DMS79 (cell line): ENCODE results near the gene KANK4.
"Not testable (repeated sequence)": the region's sequence is repeated elsewhere in the genome, so short reads cannot be mapped to it uniquely, and the experiment has no call there.

ENCODE experiments used
- DNase-seq: peaks from one replicate; lab custom pipeline; 2025; lab: John Stamatoyannopoulos, UW

The KANK4 gene

DNA sequence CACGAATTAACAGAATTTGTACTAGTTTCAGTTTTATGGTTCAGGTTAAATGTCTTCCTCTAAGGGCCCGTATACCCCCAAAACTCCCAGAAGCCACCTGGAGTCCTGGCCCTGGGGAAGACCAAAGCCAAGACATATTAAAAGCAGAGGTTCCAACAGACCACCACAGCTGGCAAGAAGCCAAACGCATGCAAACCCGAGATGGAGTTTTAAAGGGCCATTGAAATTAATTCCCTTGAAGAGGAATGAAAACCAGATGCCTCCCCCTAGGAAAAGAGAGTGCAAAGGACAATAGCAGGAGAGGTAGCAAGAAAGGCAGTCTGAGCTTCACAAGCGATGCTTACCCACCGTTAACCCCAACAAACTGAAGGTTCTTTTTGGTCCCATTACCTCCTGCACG, 48.1 kb downstream of the KANK4 start:
- DNase-seq, result peak; percentile 77

DNA sequence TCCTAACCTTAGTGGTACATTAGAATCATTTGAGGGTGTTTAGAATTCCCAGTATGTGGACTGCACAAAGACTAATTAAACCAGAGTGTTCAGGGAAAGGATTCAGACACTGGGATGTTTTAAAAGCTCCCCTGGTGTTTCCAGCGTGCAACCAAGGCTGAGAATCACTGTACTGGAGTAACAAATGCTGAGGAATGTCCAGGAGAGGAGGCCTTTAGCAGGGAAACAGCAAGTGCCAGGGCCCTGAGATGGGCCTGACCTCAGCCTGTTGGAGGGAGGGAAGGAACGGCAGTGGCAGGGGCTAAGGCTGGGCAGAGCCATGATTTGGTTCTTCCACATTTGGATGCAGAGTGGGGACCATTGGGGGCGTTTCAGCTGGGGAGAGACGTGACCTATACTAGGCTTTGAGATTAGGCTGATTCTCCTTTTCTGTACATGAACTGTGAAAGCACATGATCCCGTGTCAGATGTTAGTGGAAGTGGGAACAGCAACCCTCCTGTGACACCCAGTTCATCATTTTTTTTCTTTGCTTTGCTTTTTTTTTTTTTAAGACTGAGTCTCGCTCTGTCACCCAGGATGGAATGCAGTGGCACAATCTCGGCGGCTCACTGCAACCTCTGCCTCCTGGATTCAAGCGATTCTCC, 49.3 kb downstream of the KANK4 start:
- no peak for DNase-seq

DNA sequence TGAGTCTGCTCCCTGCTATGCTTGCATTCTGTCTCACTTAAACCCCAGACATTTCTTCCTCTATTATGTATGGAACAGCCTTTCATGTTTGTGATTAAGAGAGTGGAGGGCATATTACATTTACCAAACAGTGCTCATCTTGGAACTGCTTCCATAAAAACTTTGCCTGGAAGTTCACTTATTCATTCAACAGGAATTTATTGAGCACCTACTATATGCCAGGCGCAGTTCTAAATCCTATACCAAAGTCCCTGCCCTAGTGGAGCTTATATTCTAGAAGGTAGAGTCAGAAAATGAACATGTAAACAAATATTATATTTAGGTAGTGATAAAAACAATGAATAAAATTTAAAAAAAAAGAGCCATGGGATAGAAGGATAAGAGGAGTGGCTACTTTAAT, 49.8 kb downstream of the KANK4 start:
- no peak for DNase-seq

DNA sequence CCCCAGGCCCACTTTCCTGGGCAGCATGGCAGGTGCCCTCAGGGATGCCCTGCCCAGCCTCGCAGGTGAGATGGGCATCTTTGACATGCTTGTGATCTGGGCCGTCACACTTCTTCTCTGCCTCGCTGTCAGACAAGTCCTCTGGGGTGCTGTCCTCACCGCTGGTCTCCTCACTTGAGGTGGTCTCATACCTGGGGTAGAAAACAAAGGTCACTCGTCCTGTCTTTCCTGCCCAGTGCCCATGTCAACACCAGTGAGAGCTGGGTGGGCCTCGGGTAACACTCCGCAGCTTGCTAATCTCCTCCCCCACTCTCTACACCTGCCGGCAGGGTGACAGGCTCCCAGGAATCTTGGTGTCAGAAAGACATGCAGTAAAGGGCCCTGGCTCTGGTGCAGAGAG, 50.9 kb downstream of the KANK4 start:
- no peak for DNase-seq

DNA sequence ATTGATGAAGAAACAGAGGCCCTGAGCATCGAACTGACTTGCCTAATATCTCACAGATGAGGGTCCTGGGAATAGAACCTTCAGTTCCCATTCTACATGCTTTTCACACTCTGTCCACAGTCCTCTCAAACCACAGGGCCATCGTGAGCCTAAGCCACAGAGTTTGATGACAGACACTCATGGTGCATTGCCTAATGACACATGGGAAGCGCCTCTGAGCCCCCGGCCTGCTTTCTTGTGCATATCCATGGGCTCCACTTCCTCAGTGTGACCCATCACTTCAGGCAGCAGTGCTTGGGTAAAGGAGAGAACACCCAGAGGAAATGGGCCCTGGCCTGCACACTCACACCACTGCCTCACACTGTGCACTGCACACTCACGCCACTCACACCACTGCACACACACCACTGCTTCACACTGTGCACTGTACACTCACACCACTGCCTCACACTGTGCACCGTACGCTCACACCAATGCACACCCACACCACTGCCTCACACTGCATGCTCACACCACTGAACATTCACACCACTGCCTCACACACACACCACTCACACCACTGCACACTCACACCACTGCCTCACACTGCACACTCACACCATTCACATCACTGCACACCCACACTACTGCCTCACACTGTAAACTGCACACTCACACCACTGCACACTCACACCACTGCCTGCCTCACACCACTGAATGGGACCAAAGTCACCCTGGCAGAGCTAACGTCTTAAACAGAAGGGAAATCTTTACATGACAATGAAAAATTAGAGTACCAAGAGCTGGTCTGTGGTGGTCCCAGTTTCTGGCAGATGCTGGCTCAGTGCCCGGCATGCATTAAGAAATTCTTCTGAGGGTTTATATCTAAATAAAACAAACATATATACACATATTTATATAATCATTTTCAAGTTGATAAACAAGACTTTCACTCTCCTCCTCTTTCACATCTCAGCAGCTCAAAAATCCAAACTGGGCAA, 53.0 kb downstream of the KANK4 start:
- DNase-seq, result no peak

DNA sequence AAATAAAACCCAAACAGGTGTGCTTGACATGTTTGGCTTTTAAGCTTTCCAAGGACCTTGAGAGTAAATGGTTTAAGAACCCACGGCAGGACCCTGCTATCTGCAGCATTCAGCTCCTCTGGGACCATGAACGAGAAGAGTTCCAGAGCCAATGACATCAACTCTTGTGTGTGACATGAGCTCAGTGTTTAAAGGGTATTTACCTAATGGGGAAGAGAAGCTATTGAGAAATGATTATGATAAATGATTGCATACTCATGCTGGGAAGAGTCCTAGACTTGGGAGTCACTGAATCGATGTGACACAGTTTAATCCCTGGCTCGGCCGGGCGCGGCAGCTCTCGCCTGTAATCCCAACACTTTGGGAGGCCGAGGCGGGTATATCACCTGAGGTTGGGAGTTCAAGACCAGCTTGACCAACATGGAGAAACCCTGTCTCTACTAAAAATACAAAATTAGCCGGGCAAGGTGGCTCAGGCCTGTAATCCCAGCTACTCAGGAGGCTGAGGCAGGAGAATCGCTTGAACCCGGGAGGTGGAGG, 55.4 kb downstream of the KANK4 start:
- peak; percentile 74 for DNase-seq

DNA sequence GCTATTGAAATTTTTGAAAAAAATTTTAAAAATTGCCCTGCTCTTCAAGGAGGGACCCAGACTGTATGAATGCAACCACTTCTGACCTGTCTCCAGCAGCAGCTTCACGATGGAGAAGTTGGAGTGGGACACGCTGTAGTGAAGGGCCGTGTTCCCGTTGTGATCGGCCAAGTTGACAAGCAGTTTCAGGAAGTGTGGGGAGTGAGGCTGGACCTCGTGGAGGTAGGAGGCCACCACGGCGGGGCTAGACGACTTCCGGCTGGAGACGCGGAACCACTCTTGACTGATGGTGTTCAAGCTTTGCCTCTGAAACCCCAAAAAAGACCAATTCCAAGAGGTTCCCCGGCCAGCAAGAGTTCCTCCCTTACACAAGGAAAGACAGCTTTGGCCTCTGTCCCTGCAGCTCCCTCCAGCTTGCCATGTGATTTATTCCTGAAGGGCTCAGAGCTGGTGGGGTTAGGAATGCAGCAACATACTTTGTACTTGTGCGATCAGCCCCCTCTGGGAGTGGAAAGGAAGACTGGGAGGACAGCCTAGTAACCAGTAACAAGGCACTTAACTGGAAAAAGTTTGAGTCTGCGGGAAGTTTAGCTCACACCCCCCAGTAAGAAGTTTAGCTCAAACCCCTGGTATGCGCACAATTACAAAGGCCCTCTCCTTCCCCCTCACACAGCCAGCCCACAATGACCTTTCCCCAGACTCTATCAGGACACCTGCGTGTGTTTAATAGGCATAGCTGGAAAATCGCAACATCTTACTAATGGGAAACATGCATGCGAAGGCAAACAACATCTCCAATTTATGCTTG, 56.0 kb downstream of the KANK4 start:
- no peak for DNase-seq

DNA sequence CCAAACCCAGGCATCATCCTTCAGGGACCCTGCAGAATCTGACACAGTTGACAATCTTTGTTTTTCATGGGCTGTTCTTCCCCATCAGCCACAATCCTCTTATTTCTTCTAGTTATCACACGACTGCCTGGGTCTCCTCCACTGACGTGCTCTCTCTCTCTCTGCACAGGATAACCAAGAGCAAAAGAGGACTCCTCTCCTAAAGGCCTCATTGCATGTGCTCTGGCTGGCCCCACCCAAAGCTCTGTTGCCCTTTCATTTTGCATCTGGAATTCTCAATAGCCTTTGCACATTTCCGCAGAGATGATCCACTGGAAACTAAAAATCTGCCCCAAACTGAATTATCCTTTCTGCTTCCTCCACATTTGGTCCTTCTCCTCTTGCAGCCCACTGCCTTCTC, 58.5 kb downstream of the KANK4 start:
- DNase-seq, result no peak

DNA sequence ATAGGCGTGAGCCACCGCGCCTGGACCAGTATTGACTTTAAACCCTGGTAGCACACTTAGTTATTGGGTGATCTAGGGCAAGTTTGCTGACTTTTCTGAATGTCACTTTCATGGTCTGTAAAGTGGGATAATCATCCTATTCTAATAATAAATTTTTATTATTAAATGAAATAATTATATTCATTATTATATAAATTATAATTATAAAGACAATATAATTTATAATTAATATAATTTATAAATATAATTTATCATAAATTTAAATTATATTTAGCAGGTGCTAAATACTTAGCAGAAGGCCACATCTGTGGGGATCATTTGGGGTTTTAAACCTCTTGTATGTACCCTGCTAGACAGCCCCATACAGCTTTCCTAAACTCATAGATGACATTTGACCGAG, 59.7 kb downstream of the KANK4 start:
- no peak for DNase-seq

DNA sequence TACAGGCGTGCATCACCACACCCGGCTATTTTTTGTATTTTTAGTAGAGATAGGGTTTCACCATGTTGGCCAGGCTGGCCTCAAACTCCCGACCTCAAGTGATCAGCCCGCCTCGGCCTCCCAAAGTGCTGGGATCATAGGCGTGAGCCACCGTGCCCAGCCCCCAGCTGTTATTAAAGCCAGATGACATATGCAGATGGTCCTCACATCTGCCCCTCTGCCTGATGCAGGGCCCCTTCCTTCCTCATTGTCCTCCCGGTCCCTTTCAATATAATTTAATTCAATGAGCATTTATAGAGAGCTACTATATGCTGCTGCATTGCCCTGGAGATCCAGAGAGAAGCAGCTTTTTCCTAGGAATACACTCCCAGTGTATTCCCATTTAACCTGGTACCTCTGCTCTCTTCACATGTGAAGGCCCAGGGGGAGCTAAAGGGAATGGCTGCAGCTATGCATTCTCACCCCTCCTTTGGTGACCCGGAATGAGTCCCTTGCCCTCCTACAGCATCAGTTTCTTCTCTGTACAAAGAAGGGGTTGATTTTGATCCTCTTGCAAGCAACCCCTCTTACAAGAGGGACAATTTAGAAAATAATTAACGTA, 69.0 kb downstream of the KANK4 start:
- no peak for DNase-seq

DNA sequence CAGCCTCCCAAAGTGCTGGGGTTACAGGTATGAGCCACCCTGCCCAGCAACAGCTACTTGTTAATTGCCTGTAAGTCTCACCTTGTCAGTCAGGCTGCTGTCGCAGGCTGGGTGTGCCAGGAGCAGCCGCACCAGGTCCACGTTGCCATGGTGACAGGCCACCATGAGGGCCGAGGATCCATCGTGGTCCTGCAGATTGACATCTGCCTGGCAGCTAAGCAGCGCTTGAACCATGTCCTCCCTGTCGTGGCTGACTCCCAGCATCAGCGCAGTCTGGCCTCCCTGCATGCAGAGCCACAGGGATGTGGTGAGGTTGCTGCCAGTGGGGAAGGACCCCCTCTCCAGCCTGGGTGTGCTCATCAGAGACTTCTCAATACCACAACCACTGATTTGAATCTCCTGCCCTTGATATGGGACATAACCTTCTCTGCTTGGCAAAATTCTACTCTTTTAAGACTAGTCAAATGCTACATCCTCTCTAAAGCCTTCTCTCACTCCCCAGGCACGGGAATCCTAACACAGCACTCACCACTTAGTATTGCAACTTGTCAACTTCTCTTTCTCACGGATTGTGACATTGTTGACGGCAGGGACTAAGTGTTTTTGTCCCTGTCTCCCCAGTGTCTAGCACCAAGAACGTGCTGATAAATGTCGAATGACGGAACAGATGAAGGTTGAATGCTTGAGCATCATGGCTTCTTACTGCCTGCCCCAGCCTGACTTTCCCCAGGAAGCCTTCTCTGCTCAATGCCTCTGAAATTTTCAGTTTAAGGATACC, 71.7 kb downstream of the KANK4 start:
- DNase-seq, result peak; percentile 13

DNA sequence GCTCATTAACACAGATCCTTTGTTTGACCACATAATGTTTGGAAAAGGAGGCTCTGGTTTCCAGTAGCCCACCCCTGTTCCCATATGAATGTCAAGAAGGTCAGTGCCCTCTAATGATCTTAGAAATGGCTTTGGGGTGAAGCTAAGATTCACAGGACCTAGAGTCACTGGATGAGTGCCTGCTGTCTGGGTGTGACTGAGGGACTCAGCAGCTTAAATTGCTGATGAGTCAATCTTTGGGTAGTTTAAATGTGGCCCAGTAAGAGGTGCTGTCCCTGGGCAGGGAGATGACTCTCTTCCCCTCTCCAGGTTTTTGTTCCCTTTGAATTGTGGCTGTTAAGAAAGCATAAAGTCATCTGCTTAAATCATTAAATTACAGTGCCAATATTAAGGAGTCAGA, 74.0 kb downstream of the KANK4 start:
- DNase-seq, result no peak

DNA sequence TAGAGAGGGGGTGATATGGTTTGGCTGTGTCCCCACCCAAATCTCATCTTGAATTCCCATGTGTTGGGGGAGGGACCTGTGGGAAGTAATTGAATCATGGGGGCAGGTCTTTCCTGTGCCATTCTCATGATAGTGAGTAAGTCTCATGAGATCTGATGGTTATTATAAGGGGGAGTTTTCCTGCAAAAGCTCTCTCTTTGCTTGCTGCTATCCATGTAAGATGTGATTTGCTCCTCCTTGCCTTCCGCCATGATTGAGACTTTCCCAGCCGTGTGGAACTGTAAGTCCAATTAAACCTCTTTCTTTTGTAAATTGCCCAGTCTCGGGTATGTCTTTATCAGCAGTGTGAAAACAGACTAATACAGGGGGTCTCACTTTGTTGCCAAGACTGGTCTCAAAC, 74.9 kb downstream of the KANK4 start:
- DNase-seq, result not testable (repeated sequence)

DNA sequence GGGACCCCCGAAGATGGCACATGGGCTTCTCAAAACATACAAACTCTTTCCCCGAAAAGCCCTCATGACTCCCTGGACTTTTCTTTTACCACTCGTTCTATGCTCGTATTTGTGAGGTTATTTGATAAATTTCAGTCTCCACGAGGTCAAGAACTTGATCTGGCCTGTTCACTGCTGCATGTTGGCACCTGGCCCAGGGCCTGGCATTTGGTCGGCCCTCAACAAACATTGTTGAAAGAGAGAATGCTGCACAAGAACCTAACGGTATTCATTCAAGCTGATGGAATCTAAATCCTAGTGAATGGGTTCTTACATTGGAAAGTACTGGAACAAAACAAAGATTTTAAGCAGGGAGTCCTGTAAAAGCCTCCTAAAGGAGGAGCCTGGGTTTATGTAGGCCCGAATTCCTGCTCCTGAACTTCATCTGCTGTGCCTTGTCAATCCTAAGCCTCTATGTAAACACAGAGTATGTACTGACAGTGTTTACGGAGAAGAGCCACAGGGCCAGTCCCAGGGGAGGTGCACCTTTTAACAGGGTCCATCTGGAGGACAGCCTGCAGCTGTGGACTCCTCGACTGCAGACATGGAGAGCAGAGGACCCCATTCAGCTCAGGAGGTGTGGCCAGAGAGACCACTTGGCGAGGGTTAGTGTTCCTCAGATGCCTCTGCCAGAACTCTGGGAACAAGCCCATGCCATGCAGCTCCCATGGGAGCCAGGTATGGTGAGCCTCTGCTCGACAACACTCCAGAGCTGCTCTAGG, 77.7 kb downstream of the KANK4 start:
- DNase-seq, result peak; percentile 25

DNA sequence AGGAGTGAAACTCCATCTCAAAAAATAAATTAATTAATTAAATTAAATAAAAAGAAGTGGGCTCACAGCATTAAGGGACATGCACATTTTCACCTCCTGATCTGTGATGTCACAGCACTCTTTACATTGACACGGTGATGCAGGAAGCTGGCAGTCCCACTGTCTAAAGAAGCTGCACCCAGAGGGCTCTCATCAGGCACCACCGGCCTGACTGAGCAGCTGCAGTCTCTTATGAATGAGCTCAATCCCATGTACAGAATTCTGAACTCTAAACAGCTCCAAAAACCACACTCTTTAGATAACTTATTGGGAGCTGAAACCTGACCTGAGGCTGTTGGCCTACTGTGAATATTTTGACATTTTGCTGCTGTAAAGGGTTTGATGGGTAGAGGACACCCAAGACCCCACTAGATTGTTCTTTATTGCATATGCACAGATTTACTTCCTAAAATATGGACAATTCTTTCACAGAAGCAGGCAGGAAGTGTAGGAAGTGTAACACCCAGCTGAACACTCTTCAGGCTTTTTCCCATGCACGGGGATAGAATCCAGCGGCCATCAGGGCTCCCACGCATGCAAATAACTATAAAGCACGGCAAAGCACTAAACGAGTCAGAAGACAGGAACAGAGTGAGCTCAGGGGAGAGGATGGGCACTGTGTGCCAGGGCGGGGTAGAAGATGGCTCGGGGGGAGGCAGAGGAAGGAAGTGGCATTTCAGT, 78.4 kb downstream of the KANK4 start:
- no peak for DNase-seq

DNA sequence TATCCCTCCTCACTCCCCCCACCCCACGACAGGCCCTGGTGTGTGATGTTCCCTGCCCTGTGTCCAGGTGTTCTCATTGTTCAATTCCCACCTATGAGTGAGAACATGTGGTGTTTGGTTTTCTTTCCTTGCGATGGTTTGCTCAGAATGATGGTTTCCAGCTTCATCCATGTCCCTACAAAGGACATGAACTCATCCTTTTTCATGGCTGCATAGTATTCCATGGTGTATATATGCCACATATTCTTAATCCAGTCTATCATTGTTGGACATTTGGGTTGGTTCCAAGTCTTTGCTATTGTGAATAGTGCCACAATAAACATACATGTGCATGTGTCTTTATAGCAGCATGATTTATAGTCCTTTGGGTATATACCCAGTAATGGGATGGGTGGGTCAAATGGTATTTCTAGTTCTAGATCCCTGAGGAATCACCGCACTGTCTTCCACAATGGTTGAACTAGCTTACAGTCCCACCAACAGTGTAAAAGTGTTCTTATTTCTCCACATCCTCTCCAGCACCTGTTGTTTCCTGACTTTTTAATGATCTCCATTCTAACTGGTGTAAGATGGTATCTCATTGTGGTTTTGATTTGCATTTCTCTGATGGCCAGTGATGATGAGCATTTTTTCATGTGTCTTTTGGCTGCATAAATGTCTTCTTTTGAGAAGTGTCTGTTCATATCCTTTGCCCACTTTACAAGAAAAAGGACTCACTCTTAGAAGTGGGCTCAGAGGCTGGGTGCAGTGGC, 79.4 kb downstream of the KANK4 start:
- DNase-seq, result not testable (repeated sequence)

DNA sequence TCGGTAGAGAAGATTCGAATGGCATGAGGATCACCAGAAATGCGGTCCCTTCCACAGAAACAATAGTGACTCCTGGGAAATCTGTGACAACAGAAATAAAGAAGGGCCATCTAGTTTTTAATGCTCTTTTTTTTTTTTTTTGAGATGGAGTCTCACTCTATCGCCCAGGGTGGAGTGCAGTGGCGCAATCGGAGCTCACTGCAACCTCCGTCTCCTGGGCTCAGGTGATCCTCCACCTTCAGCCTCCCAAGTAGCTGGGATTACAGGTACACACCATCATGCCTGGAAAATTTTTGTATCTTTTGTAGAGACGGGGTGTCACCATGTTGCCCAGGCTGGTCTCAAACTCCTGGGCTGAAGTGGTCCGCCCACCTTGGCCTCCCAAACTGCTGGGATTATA, 80.7 kb downstream of the KANK4 start:
- DNase-seq, result no peak

DNA sequence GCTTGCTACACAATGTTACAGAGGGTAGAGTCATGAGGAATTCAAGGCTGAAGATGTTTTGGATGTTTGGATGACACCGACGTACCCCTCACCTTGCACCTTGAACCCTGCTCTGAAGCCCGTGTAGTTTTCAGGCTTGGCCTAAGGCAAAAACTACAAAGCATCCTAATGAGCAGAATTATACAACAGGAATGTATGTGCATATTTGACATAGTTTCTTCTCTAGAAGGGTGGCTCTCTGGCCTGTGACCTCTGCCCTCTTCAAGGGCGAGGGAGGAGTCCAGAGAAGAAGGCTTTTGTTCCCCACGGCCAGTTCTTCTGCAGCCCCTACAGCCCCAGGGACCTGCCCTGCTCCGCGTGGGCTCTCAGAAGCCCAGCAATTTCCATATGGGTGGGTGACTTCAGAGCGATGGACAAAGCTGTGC, 81.3 kb downstream of the KANK4 start:
- no peak for DNase-seq

DNA sequence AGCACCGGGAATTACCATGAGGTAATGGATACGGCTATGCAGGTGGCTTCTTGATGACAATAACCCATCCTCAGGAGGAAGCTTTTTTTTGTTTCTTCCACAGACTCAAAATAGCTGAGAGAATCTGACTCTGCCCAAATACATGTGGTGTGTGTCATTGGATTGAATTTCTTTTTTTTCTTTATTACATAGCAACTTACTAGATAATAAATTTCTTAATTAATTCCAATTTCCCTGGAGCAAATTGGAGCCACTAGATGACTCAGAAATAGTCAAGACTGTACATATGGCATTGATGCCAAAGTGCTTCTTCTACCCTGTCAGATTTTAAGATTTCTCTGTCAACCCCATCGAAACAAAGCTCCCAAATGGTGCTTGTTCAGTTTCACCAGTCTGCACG, 81.9 kb downstream of the KANK4 start:
- no peak for DNase-seq
